Renal pelvis (tissue), 4 donors: Measurements from ENCODE around the gene DEPDC5. TPM values are rescaled to one million over a fixed set of nuclear protein-coding genes. Genes with fewer than 3 reads are reported as not detected.
"Not testable (repeated sequence)": the region's sequence is repeated elsewhere in the genome, so short reads cannot be mapped to it uniquely, and the experiment has no call there.

ENCODE experiments used
- DNase-seq: peaks from one replicate; pipeline ENCODE4 v3.0.0-alpha.2; 2013
- polyA plus RNA-seq, 3 donors: library from polyadenylated mRNA; unstranded; fragments of 120-200 nt; gene quantifications; one replicate each; pipeline ENCODE4 v1.2.1, GENCODE V29; 2013; ENCODE audit not compliant: insufficient read length in 3 of 3

Gene DEPDC5
- polyA plus RNA-seq, 3 donors = 14.2 to 18.3 (median 18.2) TPM

GRCh38 chr22:31814942-31815341 is 61.1 kb downstream of the DEPDC5 start:
- no peak for DNase-seq

DNA sequence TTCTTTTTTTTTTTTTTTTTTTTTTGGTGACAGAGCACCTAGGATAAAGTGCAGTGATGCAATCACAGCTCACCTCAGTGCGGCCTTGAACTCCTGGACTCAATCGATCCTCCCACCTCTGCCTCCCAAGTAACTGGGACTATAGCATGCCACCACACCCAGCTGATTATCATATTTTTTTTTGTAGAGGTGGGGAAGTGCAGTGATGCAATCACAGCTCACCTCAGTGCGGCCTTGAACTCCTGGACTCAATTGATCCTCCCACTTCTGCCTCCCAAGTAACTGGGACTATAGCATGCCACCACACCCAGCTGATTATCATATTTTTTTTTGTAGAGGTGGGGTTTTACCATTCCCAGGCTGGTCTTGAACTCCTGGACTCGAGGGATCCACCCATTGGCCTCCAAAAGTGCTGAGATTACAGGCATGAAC is 61.6 kb downstream of the DEPDC5 start:
- DNase-seq = not testable (repeated sequence)

DNA sequence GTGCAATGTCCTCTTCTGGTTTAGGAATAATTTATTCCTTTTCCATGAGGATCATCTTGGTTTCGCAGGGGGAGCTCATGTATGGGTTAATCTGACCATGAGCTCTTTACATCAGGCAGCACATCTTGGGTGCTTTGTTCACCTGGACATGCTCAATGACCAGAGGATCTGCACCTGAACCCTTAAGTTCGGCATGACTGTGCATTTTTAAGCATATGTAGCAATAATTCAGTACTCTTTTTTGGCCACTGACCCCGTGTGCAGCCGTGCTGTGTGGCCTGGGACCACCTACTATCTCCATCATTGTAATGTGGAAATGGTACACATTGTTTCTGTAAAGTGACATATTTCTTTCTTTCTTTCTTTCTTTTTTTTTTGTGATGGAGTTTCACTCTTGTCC is 62.9 kb downstream of the DEPDC5 start:
- no peak for DNase-seq

GRCh38 chr22:31818481-31819392 is 64.9 kb downstream of the DEPDC5 start:
- DNase-seq = no peak

DNA sequence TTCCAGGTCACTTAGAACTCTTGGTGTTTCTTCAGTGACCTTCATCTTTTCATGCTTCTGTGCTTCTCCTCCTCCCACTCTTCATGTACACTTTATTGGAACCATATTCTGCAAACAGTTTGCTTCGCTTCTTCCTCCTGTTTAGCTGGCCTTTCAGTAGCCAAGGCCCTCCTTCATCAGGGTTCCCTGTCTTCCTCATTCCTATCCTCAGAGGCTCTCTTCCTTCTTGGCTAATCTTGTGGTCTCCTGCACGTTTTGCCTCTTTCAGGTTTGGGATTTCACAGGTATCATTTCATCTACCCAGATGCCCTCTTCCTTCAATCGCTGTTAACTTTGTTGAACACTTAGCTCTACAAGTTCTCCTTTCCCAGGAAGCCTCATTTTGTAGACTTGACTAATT is 66.8 kb downstream of the DEPDC5 start:
- DNase-seq = no peak

DNA sequence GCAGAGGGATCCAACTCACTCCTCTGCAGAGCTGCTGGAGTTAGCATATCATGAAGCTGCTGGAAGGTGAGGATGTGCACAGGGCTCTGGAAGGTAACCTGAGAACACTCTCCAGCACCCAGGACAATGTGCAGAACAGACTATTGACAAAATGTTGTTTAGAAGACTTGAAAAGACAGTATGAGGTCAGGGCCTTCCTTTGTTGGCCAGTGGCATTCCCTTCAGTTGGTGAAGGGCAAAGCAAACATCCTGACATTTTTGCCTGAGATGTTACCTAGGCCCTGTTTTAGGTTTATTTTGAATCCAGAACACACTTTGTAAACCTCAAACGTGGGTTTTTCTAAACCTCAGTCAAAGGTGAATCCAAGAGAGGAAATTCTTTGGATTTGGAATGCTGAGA is 67.8 kb downstream of the DEPDC5 start:
- DNase-seq = no peak

- no peak for DNase-seq
Observed at GRCh38 chr22:31822523-31822922, 68.7 kb downstream of the DEPDC5 start.

DNA sequence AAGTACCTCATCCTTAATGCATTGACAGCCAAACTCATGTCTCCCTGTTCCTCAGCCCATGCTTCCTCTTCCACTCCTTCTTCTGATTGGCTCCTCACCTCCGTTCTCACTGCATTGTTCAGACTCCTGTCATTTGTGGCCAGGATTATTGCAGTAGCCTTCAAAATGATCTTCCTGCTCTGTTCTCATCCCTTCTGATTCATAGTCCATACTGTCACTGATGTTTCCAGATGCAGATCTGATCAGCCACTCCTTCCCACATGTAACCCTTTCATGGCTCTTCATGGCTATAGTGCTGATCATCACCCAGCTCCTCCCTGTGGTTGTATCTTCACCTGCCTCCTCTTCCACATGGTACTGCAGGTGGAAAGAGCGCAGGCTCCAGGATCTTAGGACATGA is 71.7 kb downstream of the DEPDC5 start:
- no peak for DNase-seq

- no peak for DNase-seq
Observed at GRCh38 chr22:31826443-31826842, 72.6 kb downstream of the DEPDC5 start.

- DNase-seq = no peak
Observed at GRCh38 chr22:31828739-31829138, 74.9 kb downstream of the DEPDC5 start.

GRCh38 chr22:31829505-31829904 is 75.7 kb downstream of the DEPDC5 start:
- DNase-seq = no peak

DNA sequence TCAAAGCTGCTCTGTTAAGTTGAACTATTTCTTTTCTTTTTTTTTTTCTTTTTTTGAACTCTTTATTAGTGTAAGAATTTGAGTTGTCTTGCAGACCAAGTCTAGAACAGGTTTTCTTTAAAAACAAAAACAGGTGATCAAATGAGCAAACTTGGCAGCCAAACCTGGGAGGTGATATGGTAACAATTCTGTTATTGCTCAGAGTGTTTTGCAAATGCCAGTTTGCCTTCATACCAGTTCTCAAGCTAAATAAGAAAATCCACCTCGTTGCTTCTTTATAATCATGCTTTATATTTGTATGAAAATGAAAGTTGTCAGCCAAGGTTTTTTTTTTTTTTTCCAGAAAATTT is 76.9 kb downstream of the DEPDC5 start:
- no peak for DNase-seq

GRCh38 chr22:31833930-31834329 is 80.1 kb downstream of the DEPDC5 start:
- DNase-seq = no peak

DNA sequence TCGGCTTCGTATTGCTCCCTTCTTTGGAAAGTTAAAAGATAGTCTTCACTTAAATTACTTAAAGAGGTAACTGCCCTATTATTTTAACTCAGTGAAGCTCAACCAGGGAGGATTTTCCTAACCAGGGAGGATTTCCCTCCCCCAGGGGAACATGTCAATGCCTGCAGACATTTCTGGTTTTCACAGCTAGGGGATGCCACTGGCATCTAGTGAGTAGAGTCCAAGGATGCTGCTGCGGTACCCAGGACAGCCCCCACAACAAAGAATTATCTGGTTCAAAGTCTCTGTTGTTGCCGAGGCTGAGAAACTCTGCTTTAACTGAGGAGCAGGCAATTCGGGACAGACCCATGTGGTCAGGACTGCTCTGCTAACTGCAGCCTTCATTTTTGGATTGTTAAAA is 82.2 kb downstream of the DEPDC5 start:
- no peak for DNase-seq

DNA sequence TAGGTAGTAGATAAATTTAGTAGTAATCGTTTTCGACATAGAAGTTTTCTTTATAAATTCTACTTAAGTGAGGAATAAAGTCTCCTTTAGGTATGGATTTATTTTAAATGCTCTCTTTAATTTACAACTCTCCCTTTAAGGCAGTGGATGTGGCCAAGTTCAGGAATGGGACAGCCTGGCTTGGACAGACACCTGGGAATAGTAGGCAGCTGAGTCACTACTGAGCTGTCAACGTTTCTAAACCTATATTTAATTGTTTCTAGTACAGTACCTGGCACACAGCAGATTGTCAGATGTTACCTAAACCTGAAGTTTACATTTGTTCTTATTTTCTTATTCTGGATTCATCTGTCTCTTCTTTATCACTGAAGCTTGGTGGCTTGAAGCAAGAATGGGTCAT is 85.1 kb downstream of the DEPDC5 start:
- no peak for DNase-seq

DNA sequence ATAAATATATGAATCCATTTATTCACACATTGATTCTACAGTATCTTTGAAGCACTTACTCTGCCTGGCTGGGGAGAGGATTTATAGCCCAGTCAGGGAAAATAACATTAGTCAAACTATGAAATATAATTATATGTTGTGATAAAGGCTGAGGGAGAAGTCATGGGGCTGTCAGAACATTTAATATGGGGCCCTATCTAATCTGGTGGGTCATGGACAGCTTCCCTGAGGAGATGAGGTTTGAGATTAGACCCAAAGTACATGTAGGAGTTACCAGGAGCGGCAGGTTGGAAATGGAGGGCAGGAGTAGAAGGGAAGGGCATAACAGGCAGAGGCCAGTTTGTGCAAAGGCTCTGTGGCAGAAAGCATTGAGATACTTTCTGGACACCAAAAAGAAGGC is 86.2 kb downstream of the DEPDC5 start:
- no peak for DNase-seq

DNA sequence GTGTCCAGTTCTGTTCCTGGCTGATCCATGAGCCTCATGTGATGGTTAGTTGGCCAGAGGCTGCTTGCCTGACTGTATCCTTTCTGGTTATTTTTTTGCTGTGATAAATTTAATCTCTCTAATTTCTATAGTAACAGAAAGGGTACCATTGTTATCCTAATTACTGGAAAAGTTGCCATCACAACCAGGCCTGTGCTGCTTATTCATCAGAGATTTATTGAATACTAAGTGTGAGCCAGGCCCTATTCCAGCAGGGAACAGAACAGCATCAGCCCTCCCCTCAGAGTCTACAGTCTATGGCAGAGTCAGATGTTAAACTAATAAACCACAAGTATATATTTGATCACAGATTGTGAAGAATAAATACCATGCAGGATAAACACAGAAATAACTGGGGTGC is 86.8 kb downstream of the DEPDC5 start:
- DNase-seq = no peak

- DNase-seq = no peak
Observed at GRCh38 chr22:31841078-31841827, 87.4 kb downstream of the DEPDC5 start.

GRCh38 chr22:31843526-31843925 is 89.7 kb downstream of the DEPDC5 start:
- no peak for DNase-seq

DNA sequence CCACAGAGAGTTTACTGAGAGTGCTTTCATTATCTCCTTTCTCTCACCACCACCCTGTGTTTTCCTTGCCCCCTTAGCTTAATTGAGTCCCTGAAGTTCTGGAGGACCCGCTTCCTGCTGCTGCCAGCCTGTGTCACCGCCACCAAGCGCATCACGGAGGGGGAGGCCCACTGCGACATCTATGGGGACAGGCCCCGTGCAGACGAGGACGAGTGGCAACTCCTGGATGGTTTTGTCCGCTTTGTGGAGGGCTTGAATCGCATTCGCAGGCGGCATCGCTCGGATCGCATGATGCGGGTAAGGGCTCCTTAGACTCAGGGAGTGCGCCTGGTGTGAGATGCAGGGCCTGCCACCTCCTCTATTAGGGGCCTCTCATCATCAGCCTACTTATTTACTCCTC is 91.1 kb downstream of the DEPDC5 start:
- no peak for DNase-seq

DNA sequence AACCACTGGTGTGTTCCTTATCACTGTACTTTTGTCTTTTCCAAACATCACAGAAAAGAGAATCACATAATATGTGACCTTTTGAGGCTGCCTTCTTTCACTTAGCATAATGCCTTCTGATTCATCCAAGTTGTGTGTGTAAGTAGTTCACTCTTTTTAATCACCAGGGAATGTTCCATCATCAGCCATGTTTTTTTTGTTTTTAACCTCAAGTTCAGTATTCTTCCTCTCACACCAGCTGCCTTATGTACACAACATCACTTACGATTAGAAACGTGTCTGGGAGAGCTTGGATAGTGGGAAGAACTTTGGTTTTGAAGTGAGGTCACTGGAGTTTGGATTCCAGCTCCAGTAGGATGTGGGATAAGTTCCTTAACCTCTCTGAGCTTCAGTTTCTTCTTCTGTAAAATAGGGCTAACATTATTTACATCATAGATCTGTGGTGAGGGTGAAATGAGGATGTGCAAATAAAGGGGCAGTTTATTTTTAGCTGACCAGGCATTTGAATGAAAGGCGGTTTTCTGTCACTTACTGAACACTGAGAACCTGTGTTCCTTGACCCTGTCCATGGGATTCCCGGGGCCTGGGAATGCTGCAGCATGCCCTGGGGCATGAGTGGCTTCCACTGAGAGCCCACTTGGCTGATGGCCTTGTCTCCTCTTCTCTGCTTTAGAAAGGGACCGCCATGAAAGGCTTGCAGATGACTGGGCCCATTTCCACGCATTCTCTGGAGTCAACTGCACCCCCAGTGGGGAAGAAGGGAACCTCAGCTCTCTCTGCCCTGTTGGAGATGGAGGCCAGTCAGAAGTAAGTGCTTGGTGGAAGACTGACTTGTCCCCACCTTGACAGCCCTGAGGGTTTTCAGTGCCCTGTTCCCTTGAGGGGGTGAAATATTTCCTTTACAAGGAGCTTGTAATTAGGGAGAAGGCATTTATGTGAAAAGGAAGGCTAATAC is 92.6 kb downstream of the DEPDC5 start:
- no peak for DNase-seq

DNA sequence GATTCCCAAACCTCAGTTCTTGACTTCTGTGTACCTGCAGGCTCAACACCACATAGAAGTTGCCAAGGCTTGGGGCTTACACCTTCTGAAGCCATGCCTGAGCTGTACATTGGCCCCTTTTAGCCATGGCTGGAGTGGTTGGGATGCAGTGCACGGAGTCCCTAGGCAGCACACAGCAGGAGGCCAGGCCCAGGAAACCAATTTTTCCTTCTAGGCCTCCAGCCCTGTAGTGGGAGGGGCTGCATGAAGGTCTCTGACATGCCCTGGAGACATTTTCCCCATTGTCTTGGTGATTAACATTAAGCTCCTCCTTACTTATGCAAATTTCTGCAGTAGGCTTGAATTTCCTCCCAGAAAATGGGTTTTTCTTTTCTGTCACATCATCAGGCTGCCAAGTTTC is 94.6 kb downstream of the DEPDC5 start:
- no peak for DNase-seq
